Measurements from ENCODE around the gene BACH2.

DNA sequence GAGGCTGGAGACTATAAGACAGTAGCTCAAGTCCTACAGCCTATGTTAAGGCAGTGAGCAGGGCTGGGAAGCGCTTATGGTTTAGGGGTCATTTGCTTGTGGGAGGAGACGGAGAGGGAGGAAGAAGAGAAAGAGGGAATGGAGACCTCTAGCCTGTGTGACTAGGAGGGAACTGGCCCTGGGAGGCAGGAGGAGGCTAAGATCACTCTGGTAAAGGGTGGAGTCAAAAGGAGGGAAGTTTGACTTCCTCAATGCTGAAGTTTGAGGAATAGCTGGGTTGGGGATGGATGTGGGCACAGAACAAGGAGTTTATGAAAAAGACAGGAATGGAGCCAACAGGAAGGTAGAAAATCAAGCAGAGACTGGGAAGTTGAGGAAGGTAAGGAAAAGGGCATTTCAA lies 6.4 kb upstream of the BACH2 start:
- TF ChIP-seq, protein P1, sequence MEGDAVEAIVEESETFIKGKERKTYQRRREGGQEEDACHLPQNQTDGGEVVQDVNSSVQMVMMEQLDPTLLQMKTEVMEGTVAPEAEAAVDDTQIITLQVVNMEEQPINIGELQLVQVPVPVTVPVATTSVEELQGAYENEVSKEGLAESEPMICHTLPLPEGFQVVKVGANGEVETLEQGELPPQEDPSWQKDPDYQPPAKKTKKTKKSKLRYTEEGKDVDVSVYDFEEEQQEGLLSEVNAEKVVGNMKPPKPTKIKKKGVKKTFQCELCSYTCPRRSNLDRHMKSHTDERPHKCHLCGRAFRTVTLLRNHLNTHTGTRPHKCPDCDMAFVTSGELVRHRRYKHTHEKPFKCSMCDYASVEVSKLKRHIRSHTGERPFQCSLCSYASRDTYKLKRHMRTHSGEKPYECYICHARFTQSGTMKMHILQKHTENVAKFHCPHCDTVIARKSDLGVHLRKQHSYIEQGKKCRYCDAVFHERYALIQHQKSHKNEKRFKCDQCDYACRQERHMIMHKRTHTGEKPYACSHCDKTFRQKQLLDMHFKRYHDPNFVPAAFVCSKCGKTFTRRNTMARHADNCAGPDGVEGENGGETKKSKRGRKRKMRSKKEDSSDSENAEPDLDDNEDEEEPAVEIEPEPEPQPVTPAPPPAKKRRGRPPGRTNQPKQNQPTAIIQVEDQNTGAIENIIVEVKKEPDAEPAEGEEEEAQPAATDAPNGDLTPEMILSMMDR (IDR thresholded peaks at IDR 0.05; ENCODE audit: low read depth, low read length, poor library complexity, severe bottlenecking), result no peak
- TF ChIP-seq EZH2phosphoT487 (IDR thresholded peaks at IDR 0.05; ENCODE audit: borderline replicate concordance, low read length), result no peak
